Stimulated activated CD8-positive, alpha-beta memory T cell treated with anti-CD3 and anti-CD28 coated beads, Interleukin-4, amount 100 ng/mL, for 1 hour (primary cell): ENCODE measurements around the gene GABRG3.

ENCODE experiments used
- DNase-seq, 2 donors: peaks; one replicate each; pipeline ENCODE4 v3.0.0-alpha.2; 2020; ENCODE audit warnings: low read depth in 2 of 2, low spot score in 1 of 2

The GABRG3 gene

DNA sequence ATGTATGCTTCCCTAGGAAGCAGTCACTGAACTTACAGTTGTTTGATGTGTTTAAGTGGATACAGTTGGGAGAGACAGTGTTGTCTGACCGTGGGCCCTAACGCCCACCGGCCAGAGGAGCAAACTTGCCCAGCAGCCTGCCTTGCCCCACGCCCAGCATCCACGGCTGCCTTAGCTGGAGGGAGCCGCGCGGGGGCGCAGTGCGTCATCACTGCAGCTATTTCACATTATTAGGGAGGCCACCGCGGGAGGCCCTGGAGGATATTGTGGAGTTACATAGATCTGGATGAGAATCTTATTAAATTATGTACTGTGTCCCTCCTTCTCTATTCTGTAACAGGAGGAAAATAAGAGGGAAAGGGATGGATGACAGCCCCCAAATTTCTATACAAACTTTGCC, 267.2 kb downstream of the GABRG3 start:
- DNase-seq, result no peak

DNA sequence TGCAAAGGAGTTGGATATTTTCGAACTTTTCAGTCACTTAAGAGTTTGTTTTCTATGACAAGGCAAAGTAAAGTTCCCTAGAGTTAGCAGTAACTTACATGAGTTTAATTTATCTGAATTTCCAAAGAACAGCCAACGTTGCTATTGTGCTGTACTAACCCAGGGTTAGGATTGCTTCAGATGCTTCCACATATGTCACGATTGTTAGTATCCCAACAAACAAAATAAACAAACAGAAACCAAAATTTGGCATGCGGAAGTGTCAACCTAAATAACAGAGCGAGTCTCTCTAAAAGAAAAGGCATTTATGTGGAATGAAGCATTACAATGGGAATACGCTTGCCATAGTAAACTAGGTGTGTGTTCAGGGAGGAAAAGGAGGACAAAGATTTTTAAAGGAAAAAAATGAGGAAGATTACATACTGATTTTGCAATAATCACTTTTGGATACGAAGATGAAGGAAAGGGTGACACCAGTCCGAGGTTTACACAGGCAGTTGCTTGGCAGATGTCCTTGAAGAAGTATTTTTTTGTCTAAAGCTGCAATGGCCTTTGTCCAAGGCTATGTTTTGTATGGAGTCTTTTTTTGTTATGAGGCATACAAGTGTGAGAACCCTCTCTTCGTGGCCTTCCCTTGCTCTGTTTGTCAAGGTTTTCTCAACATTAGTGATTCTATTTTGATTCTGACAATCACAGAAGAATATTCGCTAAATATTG, 267.9 kb downstream of the GABRG3 start:
- no peak for DNase-seq

DNA sequence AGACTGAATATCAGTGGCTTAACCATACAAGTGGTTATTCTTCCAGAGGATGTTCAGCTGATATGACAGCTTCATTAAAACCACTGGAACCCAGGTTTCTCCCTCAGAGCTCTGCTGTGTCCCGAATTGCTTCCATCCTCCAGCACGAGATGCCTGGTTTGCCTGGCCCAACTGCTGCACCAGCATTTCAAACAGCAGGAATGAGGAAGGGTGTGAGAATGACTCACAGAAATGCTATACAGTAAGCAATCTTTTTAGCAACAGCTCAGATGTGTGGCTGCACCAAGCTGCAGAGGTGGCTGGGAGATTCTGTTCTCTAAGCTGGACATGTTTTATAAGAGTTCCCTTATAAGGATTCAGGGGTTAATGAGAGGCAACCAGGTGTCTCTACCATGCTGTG, 271.0 kb downstream of the GABRG3 start:
- no peak for DNase-seq

DNA sequence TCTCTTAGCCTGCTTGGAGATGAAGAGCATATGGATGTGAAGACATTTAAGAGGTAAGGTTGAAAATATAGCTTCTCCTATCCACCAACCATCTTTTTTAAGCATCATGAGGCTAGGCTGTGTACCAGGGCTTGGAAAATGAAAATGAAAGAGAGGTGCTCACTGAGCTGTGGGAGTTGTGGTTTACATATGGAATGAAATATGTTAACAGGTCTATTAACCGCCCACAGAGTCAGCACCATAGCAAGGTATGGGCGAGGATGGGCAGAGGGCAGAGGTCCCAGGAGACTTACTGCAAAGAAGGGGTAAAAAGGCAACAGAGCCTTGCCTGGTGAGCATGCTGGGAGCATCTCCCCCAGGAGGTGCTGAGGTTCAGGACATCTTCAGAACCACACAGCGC, 273.1 kb downstream of the GABRG3 start:
- no peak for DNase-seq

DNA sequence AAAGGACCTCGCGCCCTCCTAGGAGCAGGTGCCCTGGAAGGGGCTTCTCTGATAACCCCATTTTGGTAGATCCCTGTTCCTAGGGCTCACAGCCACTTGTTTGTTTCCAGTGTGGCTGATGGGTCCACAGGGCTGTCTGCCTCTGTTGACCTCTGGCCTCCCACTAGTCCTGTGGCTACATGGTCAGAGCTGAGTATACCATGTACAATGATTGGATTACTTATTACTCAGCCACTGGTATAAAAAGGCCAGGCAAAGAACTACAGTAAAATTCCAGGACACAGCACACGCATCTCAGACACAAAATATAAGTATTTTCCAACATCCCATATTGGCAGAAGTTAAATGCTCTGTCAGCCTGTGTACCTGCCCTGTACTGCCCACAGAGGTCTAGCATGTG, 277.3 kb downstream of the GABRG3 start:
- DNase-seq, result no peak

DNA sequence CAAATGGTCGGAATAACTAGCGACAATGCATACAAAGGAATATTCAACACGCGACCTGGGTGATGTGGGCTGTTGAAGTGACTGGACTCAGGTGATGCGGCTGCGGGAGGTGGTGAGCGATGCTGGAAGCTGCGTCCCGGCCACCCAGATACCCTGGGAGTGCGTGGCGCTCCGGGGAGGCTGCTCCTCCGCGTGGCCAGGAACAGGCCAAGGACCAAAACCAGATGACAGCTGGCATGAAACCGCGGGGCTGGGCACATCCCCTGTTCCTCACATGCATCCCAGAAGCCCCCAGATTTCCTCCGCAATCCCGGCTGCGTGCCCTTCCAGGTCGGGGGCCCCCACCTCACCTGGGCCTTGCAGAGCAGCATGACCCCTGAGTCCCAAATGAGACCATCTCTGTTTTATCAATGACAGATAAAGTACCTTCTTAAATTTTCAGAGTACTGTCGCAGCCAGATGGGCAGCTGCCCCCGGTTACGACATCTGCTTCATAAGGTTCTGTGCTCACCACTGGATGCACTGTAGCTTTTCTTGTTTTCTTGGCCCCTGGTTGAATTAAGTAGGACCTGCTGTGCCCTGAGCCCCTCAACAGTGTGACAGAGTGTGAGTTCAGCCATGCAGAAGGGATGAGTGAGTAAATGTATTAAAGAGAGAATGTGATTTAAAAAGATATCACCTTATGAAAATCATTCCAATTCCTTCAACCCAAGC, 278.2 kb downstream of the GABRG3 start:
- DNase-seq, result no peak

DNA sequence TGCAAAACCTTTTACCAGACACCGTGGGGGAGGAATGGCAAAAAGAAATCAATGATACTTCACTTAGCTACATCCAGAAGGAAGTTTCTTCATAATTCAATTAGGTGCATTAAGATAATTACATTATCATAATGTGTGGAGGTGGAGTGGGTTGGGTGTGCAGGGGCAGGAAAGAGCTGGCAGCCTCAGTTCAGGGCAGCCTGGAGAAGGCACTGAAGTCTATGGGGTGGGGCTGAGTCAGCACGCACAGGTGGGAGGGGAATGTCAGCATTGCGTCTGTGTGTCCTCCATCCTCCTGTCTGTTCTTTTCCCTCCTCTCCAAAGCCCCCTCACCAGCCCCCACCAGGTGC, 278.8 kb downstream of the GABRG3 start:
- no peak for DNase-seq

DNA sequence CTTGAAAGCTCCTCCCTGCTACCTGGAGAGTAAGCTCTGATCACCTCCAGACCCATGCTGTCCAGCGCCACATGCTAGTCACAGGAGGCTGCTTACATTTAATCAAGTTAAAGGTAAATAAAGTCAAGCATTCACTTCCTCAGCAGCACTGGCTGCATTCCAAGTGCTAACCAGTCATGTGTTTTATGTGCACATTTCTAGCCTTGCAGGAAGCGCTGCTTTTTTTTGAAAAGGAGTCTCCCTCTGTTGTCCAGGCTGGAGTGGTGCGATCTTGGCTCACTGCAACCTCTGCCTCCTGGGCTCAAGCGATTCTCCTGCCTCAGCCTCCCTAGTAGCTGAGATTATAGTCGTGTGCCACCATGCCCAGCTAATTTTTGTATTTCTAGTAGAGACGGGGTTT, 279.2 kb downstream of the GABRG3 start:
- no peak for DNase-seq

DNA sequence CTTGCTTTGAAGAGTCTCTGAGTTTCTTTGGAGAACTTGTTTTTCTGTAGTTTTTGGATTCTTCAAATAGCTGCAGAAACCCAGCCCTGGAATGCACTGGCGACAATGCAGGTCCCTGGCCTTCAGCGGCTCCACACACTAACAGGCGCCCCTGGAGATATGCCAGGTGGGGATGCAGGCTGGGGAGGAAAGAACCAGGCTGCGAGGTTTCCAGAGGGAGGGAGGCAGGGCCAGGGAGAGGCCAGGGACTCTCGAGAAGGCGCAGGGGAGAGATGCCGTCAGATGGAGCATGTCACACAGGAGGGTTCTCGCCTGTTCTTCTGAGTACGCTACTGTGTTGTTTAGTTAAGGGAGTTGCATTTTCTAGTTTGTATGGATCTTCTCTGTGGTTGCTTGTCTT, 283.1 kb downstream of the GABRG3 start:
- no peak for DNase-seq

DNA sequence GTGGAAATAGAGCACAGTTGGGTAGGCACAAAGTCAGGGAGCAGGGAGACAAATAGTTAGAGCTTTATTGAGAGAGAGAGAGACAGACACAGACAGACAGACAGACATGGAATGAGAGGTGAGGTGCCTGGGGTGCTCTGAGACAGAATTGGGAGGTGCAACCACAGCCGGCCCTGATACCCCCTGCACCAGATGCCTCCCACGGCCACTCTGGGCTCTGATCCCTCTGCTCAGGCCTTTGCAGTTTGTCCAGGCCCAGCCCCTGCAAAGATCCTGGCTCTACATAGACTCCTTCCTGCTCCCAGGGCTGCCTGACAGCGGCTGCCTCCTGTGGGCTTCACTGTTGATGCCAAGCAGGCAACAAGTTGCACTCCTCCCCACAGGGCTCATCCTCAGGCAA, 283.8 kb downstream of the GABRG3 start:
- DNase-seq, result no peak

DNA sequence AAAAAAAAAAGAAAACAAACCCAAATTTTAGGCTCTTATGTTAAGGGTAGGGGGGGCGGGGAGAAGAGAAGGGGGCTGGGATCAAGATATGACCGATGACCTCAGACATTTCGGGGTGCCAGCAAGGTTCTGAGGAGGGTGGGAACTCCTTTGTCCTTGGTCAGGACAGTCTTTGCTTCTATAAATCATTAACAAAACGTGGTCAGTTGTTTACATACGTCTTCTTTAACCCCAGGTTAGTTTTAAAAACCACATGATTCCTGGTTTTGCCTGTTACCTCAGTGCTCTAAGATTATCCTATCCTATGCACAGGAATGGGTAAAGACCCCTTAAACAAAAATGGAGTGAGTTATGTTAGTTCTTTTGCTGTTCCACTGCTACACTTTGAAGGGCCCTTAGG, 285.5 kb downstream of the GABRG3 start:
- DNase-seq, result no peak

DNA sequence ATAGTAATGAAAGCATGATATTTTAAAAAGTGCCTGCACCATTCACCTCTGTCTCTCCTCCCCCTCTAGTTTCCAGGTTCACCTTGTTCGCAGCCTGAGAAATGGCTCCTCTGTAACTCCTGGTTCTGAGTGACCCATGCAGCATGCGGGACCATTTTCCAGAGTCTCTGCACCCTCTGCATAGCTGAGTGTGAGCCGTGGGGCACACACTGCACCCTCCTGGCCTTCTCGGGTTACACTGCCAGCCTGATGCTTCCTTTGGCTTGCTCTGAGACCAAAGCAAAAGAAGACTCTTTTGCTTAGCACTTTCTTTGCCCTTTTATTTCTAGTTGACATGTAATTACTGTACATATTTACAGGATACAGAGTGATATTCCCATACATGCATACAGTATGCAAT, 287.3 kb downstream of the GABRG3 start:
- no peak for DNase-seq

DNA sequence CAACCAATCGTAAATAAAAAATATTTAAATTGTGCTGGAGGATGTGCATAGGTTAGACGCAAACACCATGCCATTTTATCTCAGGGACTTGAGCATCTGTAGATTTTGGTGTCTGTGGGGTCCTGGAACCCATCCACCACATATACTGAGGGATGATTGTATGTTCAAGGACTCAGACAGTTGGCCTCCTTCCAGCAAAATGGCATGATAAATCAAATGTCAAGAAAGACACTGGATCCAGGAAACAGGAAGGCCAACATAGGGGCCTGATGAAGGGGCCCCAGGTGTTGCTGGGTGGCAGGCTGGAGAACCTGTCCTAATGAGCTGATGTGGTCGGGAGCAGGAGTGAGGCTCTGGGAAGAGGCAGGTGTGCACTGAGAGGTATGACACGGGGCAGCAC, 289.5 kb downstream of the GABRG3 start:
- DNase-seq, result no peak

DNA sequence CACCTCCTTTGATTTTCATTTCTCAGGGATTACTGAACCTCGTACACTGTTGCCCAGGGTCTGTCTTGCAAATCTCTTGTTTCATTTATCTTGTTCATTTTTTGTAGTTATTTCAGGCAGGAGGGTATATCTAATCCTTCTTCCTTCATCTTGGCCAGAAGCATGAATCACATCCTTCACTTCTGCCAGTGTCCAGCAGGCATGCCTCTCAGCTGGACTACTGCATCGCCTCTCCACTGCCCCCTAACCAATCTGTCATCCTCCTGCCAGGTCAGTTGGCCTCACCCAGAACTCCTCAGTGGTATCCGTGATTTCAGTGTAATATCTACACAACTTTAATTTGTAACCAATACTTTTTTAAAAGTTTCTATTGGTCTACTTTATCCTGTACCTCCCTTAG, 297.9 kb downstream of the GABRG3 start:
- DNase-seq, result no peak

DNA sequence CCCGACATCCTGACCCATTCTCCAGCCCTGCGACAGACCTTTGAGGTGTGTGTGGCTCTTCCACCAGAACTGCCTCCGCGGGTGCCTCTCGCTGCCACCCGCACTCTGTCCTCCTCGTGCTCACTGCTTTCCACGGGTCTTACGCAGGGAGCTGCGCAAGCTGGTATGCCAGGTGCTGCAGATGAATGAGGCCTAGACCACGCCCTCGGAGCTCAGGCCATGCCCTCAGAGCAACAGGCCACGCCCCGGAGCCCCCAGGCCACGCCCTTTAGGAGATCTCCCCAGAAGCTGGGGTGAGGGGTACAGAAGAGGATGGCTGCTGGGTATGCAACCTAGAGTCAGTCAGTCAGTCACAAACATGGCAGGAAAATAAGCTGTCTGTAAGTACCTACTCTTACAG, 300.3 kb downstream of the GABRG3 start:
- DNase-seq, result no peak

DNA sequence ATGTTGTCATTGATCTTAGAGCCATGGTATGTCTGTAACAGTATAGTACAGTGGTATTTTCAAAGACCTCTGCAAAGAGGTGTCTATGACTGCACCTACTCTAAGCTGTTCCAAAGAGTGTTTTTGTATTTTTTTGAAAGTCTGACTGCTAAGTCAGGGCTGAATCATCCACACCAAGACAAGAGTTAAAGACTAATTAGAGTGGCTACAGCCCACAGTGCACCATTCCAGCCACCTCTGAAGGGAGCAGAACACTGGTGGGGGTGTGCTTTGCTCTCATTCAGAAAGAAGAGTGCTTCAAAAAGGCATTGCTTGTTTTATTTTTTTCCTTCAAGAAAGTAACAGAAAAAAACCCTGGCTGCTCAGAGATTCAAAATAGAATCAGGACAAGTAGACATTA, 301.4 kb downstream of the GABRG3 start:
- DNase-seq, result no peak

DNA sequence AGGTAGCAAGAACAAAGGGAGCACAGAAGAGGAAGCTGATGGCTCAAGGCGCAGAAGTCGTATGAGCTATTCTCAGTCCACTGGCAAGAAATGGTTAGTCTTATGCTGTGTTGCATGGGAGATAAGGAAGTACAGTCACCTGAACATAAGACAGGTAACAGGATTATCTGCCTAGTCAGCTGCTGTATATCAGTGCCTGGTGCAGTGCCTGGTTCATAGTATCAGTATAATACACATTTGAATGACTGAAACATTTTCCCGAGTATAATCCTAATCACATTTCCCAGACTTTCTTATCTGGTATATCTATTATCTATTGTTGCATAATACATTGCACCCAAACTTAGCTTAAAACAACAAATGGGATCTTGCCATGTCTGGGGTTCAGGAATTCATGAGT, 302.5 kb downstream of the GABRG3 start:
- no peak for DNase-seq

DNA sequence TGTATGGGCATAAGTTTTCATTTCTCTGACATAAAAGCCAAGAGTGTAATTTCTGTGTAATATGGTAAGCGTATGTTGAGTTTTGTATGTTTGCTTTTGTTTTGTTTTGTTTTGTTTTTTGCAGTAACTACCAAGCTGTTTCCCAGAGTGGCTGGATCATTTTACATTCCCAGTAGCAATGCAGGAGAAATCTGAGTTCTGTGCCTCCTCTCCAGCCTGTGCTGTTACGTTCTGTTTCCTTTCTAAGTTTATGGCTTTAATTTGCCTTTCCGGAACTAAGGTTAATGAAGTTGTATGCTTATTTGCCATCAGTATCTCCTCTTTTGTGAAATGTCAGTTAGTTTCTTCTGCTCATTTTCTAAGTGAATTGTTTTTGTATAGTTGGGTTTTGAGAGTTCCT, 307.8 kb downstream of the GABRG3 start:
- no peak for DNase-seq

DNA sequence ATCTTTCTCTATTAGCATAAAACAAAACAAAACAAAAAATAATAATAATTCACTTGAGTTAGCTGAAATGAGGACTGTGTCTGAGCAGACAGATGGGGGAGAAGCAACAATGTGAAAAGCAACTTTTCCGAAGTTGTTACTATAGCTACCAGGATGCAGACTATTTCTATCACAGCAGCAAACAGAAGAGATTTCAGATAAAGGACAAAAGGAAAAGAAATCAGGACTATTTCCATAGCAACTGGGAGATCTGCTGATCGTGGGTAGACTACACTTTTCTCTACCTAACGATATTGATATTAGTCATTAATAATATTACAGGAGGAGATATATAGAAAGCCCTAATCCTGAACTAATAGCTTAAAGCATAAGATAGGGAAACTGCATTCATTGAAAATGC, 321.7 kb downstream of the GABRG3 start:
- DNase-seq, result no peak

DNA sequence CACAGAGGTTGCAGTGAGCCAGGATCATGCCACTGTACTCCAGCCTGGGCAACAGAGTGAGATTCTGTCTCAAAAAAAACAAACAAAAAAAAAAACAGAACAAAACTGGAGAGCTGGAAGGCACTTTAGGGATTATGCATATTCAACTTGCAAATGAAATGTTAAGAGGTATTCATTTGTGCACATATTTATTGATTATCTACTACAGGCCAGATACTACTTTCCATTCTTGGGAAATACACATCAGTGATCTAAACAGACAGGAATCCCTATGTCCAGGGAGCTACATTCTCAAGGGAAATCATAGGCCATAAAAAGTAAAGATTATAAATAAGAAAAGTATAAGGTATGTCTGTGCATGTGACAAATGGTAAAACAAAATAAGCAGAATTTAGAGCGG, 322.6 kb downstream of the GABRG3 start:
- DNase-seq, result no peak

DNA sequence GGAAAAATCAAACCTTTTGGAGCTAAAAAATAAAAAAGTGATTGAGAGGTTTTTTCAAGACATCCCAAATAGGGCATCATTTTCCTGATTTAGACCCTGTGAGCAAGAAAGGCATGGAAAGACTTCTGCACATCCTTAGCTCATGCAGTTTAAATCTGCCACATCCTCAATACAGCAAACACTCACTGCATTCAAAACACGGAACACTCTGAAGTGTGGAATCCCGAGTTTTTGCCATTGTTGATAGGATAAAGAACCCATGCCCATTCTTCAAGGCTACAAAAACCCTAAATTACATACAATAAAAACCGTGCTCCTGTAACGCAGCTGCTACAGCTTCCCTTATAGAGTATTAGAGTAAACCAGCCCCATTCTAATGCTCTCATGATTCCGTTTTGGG, 346.8 kb downstream of the GABRG3 start:
- DNase-seq, result no peak

DNA sequence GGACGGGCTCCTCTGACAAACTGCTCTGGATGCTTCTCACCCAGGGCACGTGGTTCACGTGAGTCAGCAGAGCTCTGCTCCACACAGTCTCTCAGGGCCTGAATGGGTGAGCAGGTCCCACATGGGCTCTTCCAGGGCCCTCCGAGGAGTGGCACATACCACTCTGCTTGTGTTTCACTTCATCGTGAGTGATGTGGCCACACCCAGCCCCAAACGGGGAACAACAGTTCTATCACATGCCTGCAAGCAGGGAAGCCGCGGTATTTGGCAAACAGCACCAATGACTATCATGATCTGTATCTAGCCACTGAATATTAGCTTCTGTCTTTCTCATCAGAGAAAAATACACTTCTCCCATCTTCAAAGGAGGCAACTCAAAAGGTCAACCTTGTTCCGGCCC, 352.8 kb downstream of the GABRG3 start:
- DNase-seq, result no peak

DNA sequence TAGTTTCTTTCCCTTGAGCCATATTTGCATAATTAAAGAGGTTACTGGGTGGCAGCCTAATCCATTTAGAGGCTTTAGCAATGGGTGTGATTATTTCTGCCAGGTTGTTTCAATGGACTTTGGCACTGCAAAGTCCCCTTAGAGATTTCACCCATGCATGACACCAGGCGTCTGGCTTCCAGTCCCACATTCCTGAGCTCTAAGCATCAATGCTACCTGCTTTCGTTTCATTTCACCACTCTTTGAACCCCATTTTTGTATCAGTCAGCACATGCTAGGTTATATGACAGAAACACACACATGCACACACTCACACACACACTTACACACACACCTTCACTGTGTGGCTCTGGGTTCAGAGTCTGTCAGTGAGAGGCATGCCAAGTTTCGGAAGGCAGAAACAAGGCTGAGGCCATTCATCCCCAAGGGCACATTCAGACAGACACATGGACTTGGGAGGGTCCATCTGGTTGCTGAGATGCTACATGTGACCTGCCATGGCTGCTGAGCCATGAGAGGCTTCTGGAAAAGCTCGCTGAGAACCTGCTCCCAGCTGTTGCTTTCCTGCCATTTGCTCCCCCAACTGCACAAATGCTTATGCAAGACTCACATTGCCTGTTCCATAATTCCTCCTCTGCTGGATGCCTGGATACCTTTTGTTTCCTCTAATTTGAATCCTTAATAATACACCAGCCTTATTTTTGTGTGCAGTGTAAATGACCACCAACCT, 354.1 kb downstream of the GABRG3 start:
- DNase-seq, result no peak
